ENCODE data around the gene EHD1. TPM values are rescaled to one million over a fixed set of nuclear protein-coding genes. Genes with fewer than 3 reads are reported as not detected.
A peak's percentile ranks its signal among the peaks of the same experiment; 100 is the strongest.

Gene EHD1
- total RNA-seq, 6 donors from 2014 or later: 43.0 to 167 (median 103) TPM

DNA sequence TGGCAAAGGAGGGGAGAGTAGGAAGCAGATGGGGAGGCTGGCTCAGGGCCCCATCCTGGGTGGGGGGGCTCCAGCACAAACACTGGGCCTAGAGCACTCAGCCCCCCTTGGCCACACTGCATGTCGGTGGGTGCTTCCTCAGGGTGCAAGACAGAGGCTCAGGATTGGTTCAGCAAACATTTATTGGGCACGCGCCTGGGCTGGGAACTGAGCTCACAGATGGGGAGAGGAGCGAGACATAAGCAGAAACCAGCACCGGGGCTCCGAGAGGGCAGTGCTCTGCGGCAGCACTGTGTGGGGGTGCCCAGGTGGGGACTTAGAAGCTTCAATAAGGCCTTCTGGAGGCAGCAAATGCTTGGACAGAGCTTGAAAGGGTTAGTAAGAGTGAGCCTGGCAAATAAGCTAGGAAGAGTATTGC is 12.1 kb upstream of the EHD1 start:
- Histone ChIP-seq H3K27ac (no peak overlapping the region), H3K4me1 (peaks cover 21 to 41% (median 26%) of the 10 kb centered on the region in 4 donors), H3K4me3 (no peak overlapping the region), H3K36me3 (peaks cover 0 to 9% (median 4%) of the 10 kb centered on the region in 4 donors), H3K27me3 (no peaks in the 10 kb centered on the region), H3K9me3 (no peaks in the 10 kb centered on the region)
- ATAC-seq (ENCODE audit: low FRiP score in 2 of 2) (no peak), DNase-seq (peak in 1 of 2 donors; percentile 41)
- TF ChIP-seq POLR2AphosphoS5 (IDR thresholded peaks at IDR 0.05): no peak
- WGBS, 2 donors: 91 to 97% methylated on average over 7 of the region's 7 CpGs

DNA sequence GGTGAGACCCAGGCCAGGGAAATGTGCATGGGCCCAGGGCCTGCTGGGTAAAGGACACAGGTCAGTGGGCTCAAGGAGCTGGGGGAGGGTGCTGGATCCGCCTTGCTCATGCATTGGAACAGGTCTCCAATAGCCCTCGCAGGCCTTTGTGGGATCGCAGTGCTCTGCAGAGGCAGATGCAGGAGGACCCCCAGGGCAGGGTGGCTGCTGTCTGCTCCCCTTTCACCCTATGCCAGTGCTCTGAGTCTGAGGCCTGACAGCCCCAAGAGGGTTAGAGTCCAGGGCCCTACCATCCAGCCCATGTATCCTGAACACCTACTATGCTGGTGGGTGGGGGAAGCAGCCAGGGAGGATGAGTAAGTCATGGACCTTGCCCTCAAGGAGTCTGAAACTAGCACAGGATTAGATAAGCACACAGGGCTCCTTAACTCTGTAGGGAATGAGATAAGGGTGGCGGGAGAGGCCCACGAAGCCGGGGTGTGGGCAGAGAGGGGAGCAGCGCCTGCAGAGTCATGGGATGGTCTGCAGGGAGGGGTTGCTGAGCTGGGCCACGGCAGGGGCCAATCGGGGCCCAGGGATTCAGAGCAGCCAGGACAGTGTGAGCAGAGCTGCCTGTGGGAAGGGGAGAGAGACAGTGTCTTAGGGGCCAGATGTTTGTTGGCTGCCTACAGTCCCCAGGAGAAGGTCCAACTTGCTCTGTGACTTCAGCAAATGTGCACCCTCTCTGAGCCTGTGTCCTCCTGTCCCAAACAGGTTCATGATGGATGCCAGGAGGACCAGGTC is 10.5 kb upstream of the EHD1 start:
- WGBS, 2 donors: 68 to 72% methylated on average over 8 to 9 of the region's 9 CpGs
- Histone ChIP-seq H3K36me3 (no peaks in the 10 kb centered on the region), H3K9me3 (no peaks in the 10 kb centered on the region), H3K4me1 (peaks cover 22 to 32% (median 26%) of the 10 kb centered on the region in 4 donors), H3K27ac (peak overlapping the region in 1 of 4 donors; percentile 77), H3K4me3 (no peak overlapping the region), H3K27me3 (no peaks in the 10 kb centered on the region)
- ATAC-seq (ENCODE audit: low FRiP score in 2 of 2): no peak
- no peak for TF ChIP-seq POLR2AphosphoS5 (IDR thresholded peaks at IDR 0.05)
- no peak for TF ChIP-seq EP300 (IDR thresholded peaks at IDR 0.05)
- TF ChIP-seq, protein P1, sequence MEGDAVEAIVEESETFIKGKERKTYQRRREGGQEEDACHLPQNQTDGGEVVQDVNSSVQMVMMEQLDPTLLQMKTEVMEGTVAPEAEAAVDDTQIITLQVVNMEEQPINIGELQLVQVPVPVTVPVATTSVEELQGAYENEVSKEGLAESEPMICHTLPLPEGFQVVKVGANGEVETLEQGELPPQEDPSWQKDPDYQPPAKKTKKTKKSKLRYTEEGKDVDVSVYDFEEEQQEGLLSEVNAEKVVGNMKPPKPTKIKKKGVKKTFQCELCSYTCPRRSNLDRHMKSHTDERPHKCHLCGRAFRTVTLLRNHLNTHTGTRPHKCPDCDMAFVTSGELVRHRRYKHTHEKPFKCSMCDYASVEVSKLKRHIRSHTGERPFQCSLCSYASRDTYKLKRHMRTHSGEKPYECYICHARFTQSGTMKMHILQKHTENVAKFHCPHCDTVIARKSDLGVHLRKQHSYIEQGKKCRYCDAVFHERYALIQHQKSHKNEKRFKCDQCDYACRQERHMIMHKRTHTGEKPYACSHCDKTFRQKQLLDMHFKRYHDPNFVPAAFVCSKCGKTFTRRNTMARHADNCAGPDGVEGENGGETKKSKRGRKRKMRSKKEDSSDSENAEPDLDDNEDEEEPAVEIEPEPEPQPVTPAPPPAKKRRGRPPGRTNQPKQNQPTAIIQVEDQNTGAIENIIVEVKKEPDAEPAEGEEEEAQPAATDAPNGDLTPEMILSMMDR (IDR thresholded peaks at IDR 0.05): no peak
- TF ChIP-seq POLR2A (IDR thresholded peaks at IDR 0.05): no peak
- DNase-seq: peak in 1 of 2 donors; percentile 50

DNA sequence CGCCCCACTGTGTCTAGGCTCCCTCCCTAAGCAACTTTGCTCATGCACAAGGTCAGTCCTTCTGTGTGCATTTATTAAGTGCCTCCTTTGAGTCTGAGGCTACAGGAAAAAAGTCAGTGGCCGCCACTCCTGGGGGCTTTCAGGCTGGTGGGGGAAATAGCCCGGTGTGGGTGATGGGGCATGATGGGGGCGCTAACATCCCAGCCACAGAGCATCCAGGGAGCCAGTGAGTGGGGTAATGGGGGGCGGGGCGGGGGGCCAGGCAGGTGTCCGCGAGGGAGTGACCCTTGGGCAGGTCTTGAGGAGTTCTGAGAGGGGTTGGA is 9.9 kb upstream of the EHD1 start:
- 49 to 73% methylated on average over 6 to 7 of the region's 8 CpGs for WGBS, 2 donors
- DNase-seq: peak in 1 of 2 donors; percentile 21
- Histone ChIP-seq H3K27ac (peak overlapping the region in 2 of 4 donors; percentile 77 to 87), H3K9me3 (no peaks in the 10 kb centered on the region), H3K4me1 (peaks cover 16 to 27% (median 22%) of the 10 kb centered on the region in 4 donors), H3K4me3 (peak overlapping the region in 2 of 4 donors; percentile 32), H3K27me3 (no peaks in the 10 kb centered on the region), H3K36me3 (no peaks in the 10 kb centered on the region)
- no peak for ATAC-seq (ENCODE audit: low FRiP score in 2 of 2)
- TF ChIP-seq POLR2AphosphoS5 (IDR thresholded peaks at IDR 0.05): no peak
- TF ChIP-seq, protein P1 (IDR thresholded peaks at IDR 0.05): no peak
- no peak for TF ChIP-seq EP300 (IDR thresholded peaks at IDR 0.05)
- no peak for TF ChIP-seq POLR2A (IDR thresholded peaks at IDR 0.05)

DNA sequence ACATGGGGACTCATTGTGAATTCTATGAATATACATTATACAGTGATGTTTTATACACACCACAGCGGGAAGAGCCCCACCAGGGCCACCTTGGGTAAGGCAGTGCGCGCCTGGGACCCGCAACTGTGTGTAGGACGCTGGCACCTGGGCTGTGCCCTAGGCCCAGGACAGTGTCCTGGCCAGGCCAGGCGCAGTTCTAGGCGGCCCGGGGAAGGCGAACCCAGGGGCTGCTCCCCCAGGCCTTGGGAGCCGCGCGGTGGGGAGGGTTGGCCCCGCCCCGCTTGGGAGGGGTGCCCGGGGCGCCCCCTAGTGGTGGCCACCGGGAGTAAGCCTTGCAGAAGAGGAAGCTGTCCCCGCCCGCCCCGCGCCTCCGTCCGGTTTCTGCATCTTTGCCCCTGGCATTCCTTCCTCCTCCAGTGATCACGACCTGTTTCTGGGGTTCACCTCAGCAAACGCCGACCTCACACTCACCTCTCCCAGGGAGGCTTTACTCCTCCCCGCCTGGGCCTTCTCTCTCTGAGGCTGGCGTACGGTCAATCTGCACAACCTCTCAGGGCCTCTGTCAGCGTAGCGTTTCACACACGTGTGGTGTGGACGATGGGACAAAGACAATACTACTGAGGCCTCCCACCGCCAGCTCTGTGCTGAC is 9.5 kb upstream of the EHD1 start:
- Histone ChIP-seq H3K9me3 (no peaks in the 10 kb centered on the region), H3K4me3 (peak overlapping the region in 3 of 4 donors; percentile 17 to 32 (median 32)), H3K27me3 (no peaks in the 10 kb centered on the region), H3K4me1 (peaks cover 12 to 25% (median 21%) of the 10 kb centered on the region in 4 donors), H3K27ac (peak overlapping the region in 3 of 4 donors; percentile 61 to 87 (median 77)), H3K36me3 (no peaks in the 10 kb centered on the region)
- ATAC-seq (ENCODE audit: low FRiP score in 2 of 2) (peak; percentile 91 to 96), DNase-seq (peak; percentile 88 to 96)
- TF ChIP-seq, protein P1 (IDR thresholded peaks at IDR 0.05): peak; percentile 95 to 98 (median 97)
- TF ChIP-seq POLR2A (IDR thresholded peaks at IDR 0.05) (no peak), POLR2AphosphoS5 (IDR thresholded peaks at IDR 0.05) (peak in 1 of 2 donors; percentile 26)
- WGBS, 2 donors: 11 to 16% methylated on average over 11 to 34 of the region's 34 CpGs

DNA sequence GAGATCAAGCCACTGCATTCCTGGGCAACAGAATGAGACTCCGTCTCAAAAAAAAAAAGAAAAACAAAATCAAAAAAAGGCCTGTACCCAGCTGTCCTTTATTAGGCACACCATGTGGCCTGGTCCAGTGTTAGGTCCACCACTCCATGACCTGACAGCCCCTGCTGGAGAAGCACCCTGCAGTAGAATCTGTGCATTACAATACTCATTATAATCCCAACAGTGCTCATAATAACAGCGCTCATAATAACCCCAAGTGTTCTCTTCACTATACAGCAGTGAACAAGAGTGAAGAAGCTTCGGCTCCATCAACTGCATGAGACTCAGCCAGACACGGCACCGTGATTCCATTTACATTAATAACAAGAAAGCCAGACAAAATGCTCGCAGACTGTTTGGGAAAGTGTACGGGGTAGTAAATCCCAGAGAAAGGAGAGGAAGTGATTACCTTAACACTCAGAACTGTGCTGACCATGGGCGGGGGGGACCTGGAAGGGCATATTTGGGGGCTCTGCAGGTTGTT is 8.9 kb upstream of the EHD1 start:
- DNase-seq: no peak
- no peaks in the 10 kb centered on the region for H3K36me3 ChIP-seq
- no peak overlapping the region for H3K4me3 ChIP-seq
- peak overlapping the region in 3 of 4 donors; percentile 61 to 87 (median 77) for H3K27ac ChIP-seq
- 86% methylated on average over 8 of the region's 8 CpGs for WGBS, 2 donors
- TF ChIP-seq, protein P1 (IDR thresholded peaks at IDR 0.05): no peak
- TF ChIP-seq POLR2AphosphoS5 (IDR thresholded peaks at IDR 0.05): no peak
- no peak for TF ChIP-seq POLR2A (IDR thresholded peaks at IDR 0.05)
- no peaks in the 10 kb centered on the region for H3K9me3 ChIP-seq
- H3K4me1 ChIP-seq: peaks cover 12 to 25% (median 21%) of the 10 kb centered on the region in 4 donors
- H3K27me3 ChIP-seq: no peaks in the 10 kb centered on the region
- no peak for ATAC-seq (ENCODE audit: low FRiP score in 2 of 2)

All from upper lobe of left lung (tissue), 6 donors.